Thyroid gland (tissue), 4 donors: Measurements from ENCODE around the gene IL11. TPM values are rescaled to one million over a fixed set of nuclear protein-coding genes. Genes with fewer than 3 reads are reported as not detected.
"Not testable (repeated sequence)": the region's sequence is repeated elsewhere in the genome, so short reads cannot be mapped to it uniquely, and the experiment has no call there.

Source experiments
- DNase-seq, 2 donors: peaks; one replicate each; pipeline ENCODE4 v3.0.0-alpha.2; 2019
- H3K27ac ChIP-seq, 3 donors: fragments of 200-600 bp; sonication (generic); 1 replicate in 2 of 3; 2 replicates in 1 of 3; pipeline ENCODE4 v1.5.1; 2016 to 2019; ENCODE audit warnings: mild to moderate bottlenecking in 1 of 3, moderate library complexity in 1 of 3
- H3K27me3 ChIP-seq: fragments of 200-600 bp; sonication (generic); one replicate; pipeline ENCODE4 v1.5.1; 2019
- H3K36me3 ChIP-seq, 2 donors: fragments of 200-600 bp; sonication (generic); one replicate each; pipeline ENCODE4 v1.5.1; 2016 to 2019
- H3K4me1 ChIP-seq, 2 donors: fragments of 200-600 bp; sonication (generic); one replicate each; pipeline ENCODE4 v1.5.1; 2017 to 2019
- H3K4me3 ChIP-seq, 3 donors: fragments of 200-600 bp; sonication (generic); replicated peaks in 1 of 3; 1 replicate in 2 of 3; 2 replicates in 1 of 3; pipeline ENCODE4 v1.5.1; 2016; ENCODE audit warnings: mild to moderate bottlenecking in 1 of 3
- H3K9me3 ChIP-seq: fragments of 200-600 bp; sonication (generic); one replicate; pipeline ENCODE4 v1.5.1; 2017
- CTCF ChIP-seq, 6 experiments: fragments of 200-600 bp in 3 of 6; fragments of 450-650 bp in 3 of 6; sonication (generic) in 3 of 6; IDR thresholded peaks; one replicate each; pipeline ENCODE4 v1.5.1; 2016 to 2019; ENCODE audit warnings: antibody characterized with exemption in 6 of 6, mild to moderate bottlenecking in 2 of 6, inconsistent platforms in 1 of 6, moderate library complexity in 1 of 6
- POLR2A ChIP-seq, 2 donors: fragments of 450-650 bp; IDR thresholded peaks; one replicate each; pipeline ENCODE4 v1.6.1; 2017; ENCODE audit warnings: antibody characterized with exemption in 2 of 2, mild to moderate bottlenecking in 2 of 2, moderate library complexity in 1 of 2
- WGBS, 2 donors: methylation state at CpG; one replicate each; pipeline ENCODE4 v1.1.5; 2017; 5-methylcytosine and 5-hydroxymethylcytosine counted together
- intact Hi-C: fragments of 100-400 bp; cut with DNase I; formaldehyde crosslinking; loops from one replicate; pipeline ENCODE4 v1.15.1; 2023
- total RNA-seq, 4 donors: library from RNA; depleted of rRNA; stranded (reverse); fragments of >200 nt; gene quantifications; one replicate each; pipeline ENCODE4 v1.2.3, GENCODE V29; 2016

IL11 gene
- total RNA-seq, 4 donors from 2014 or later: not detected

GRCh38 chr19:55339105-55339888 is 31.0 kb downstream of the IL11 start, which contains the start of gene KMT5C:
Gene KMT5C (plus strand): TSS chr19:55339876. CDS start chr19:55341937, 2,061 bp downstream.
- intact Hi-C loops: no loop called here
- WGBS, 2 donors: 0% methylated on average over 38 to 53 of the region's 63 CpGs

GRCh38 chr19:55336101-55336500 is 34.2 kb downstream of the IL11 start:
- no peaks in the 10 kb centered on the region for H3K9me3 ChIP-seq
- H3K36me3 ChIP-seq: no peaks in the 10 kb centered on the region
- H3K4me1 ChIP-seq: peaks cover 9 to 16% of the 10 kb centered on the region in 2 donors
- H3K4me3 ChIP-seq: no peak overlapping the region
- TF ChIP-seq CTCF (IDR thresholded peaks at IDR 0.05): no peak
- TF ChIP-seq POLR2A (IDR thresholded peaks at IDR 0.05): no peak
- no peaks in the 10 kb centered on the region for H3K27me3 ChIP-seq
- no peak overlapping the region for H3K27ac ChIP-seq
- 72 to 77% methylated on average over 7 of the region's 7 CpGs for WGBS, 2 donors
- intact Hi-C loops: no loop called here
- no peak for DNase-seq

More at GRCh38 chr19:55339105-55339888, 31.0 kb downstream of the IL11 start, which contains the start of gene KMT5C:
- DNase-seq: peak; percentile 100
- Histone ChIP-seq H3K4me3 (peak within 1 kb of the TSS; percentile 52 to 61 (median 58)), H3K36me3 (peaks cover 6 to 9% of the 10 kb centered on the region in 2 donors), H3K9me3 (no peaks in the 10 kb centered on the region), H3K4me1 (peaks cover 14 to 22% of the 10 kb centered on the region in 2 donors), H3K27ac (peak within 1 kb of the TSS; percentile 32 to 83 (median 66)), H3K27me3 (no peaks in the 10 kb centered on the region)
- TF ChIP-seq CTCF (IDR thresholded peaks at IDR 0.05) (peak in 4 of 6 experiments; percentile 44 to 61 (median 52)), POLR2A (IDR thresholded peaks at IDR 0.05) (peak in 1 of 2 donors; percentile 83)

GRCh38 chr19:55333870-55334269 is 36.4 kb downstream of the IL11 start:
- intact Hi-C loops: no loop called here
- WGBS, 2 donors: 80 to 82% methylated on average over 11 of the region's 11 CpGs

GRCh38 chr19:55329791-55330190 is 40.5 kb downstream of the IL11 start:
- intact Hi-C loops, H3K9me3 ChIP-seq: not testable (repeated sequence)

More at GRCh38 chr19:55333870-55334269, 36.4 kb downstream of the IL11 start:
- Histone ChIP-seq H3K4me3 (no peak overlapping the region), H3K9me3 (no peaks in the 10 kb centered on the region), H3K36me3 (no peaks in the 10 kb centered on the region), H3K27ac (no peak overlapping the region), H3K27me3 (no peaks in the 10 kb centered on the region), H3K4me1 (peaks cover 0 to 4% of the 10 kb centered on the region in 2 donors)
- no peak for DNase-seq
- no peak for TF ChIP-seq CTCF (IDR thresholded peaks at IDR 0.05)
- no peak for TF ChIP-seq POLR2A (IDR thresholded peaks at IDR 0.05)

GRCh38 chr19:55328774-55329318 is 41.4 kb downstream of the IL11 start:
- H3K9me3 ChIP-seq, H3K4me3 ChIP-seq, H3K4me1 ChIP-seq, H3K27ac ChIP-seq, intact Hi-C loops, H3K27me3 ChIP-seq, H3K36me3 ChIP-seq, DNase-seq: not testable (repeated sequence)
- 79 to 80% methylated on average over 4 of the region's 4 CpGs for WGBS, 2 donors

More at GRCh38 chr19:55329791-55330190, 40.5 kb downstream of the IL11 start:
- H3K36me3 ChIP-seq, H3K4me3 ChIP-seq, H3K4me1 ChIP-seq, H3K27me3 ChIP-seq, H3K27ac ChIP-seq, DNase-seq: not testable (repeated sequence)
- WGBS, 2 donors: 94 to 96% methylated on average over 6 of the region's 6 CpGs

- no peaks in the 10 kb centered on the region for H3K9me3 ChIP-seq
- DNase-seq: no peak
- intact Hi-C loops: no loop called here
- H3K4me3 ChIP-seq: no peak within 1 kb of the TSS
- WGBS, 2 donors: 73 to 77% methylated on average over 14 of the region's 14 CpGs
- no peaks in the 10 kb centered on the region for H3K27me3 ChIP-seq
- H3K36me3 ChIP-seq: no peaks in the 10 kb centered on the region
- H3K27ac ChIP-seq: no peak within 1 kb of the TSS
- no peak for TF ChIP-seq POLR2A (IDR thresholded peaks at IDR 0.05)
- no peak for TF ChIP-seq CTCF (IDR thresholded peaks at IDR 0.05)
- H3K4me1 ChIP-seq: no peaks in the 10 kb centered on the region
Observed at GRCh38 chr19:55325172-55325571, 45.1 kb downstream of the IL11 start, which contains the start of gene TMEM150B. Gene TMEM150B (minus strand): TSS chr19:55325341. CDS start chr19:55321036, 4,305 bp downstream.
